Transverse colon (tissue), 4 donors: ENCODE measurements around the gene SCD5. TPM values are rescaled to one million over a fixed set of nuclear protein-coding genes. Genes with fewer than 3 reads are reported as not detected.

Source experiments
- DNase-seq: peaks from one replicate; pipeline ENCODE4 v3.0.0-alpha.2; 2019
- H3K27ac ChIP-seq, 4 donors: fragments of 200-600 bp; sonication (generic); 2 replicates each; pipeline ENCODE4 v1.5.1; 2016 to 2018; ENCODE audit warnings: inconsistent platforms in 4 of 4
- H3K27me3 ChIP-seq: fragments of 200-600 bp; sonication (generic); 2 replicates; pipeline ENCODE4 v1.5.1; 2017; ENCODE audit warnings: inconsistent platforms
- H3K36me3 ChIP-seq, 4 donors: fragments of 200-600 bp; sonication (generic); 2 replicates each; pipeline ENCODE4 v1.5.1; 2017 to 2019; ENCODE audit warnings: inconsistent platforms in 4 of 4
- H3K4me1 ChIP-seq, 4 donors: fragments of 200-600 bp; sonication (generic); 2 replicates each; pipeline ENCODE4 v1.5.1; 2017 to 2020; ENCODE audit warnings: inconsistent platforms in 4 of 4
- H3K4me3 ChIP-seq, 4 donors: fragments of 200-600 bp; sonication (generic); 1 replicate in 1 of 4; 2 replicates in 3 of 4; pipeline versions ENCODE4 v1.5.1 to v1.6.1; 2017 to 2019; ENCODE audit warnings: inconsistent platforms in 4 of 4
- H3K9me3 ChIP-seq, 2 donors: fragments of 200-600 bp; sonication (generic); 2 replicates each; pipeline ENCODE4 v1.5.1; 2017 to 2019; ENCODE audit warnings: inconsistent platforms in 2 of 2
- EP300 ChIP-seq: sonication (generic); formaldehyde crosslinking; IDR thresholded peaks from one replicate; pipeline ENCODE4 v1.6.1; 2017; ENCODE audit warnings: antibody characterized with exemption, low read depth
- POLR2A ChIP-seq: fragments of 450-650 bp; IDR thresholded peaks from one replicate; pipeline ENCODE4 v1.6.1; 2016; ENCODE audit warnings: antibody characterized with exemption, mild to moderate bottlenecking, moderate library complexity
- POLR2AphosphoS5 ChIP-seq, 3 donors: sonication (generic); formaldehyde crosslinking; IDR thresholded peaks; one replicate each; pipeline ENCODE4 v1.6.1; 2016; ENCODE audit warnings: antibody characterized with exemption in 3 of 3
- WGBS, 2 donors: methylation state at CpG; one replicate each; pipeline ENCODE4 v1.1.5; 2018; ENCODE audit warnings: low coverage in 1 of 2; 5-methylcytosine and 5-hydroxymethylcytosine counted together
- in situ Hi-C, 4 donors: fragments of 200-750 bp; cut with MboI; loops; one replicate each; pipeline versions ENCODE4 v1.15.0 to v1.15.1; 2017; ENCODE audit warnings: low sequenced_read_pairs in 3 of 4, low pct_ligation_motif_present in 1 of 4, low pct_unique_long_range_greater_than_20kb in 1 of 4
- intact Hi-C: fragments of 100-400 bp; cut with DNase I; formaldehyde crosslinking; loops from one replicate; pipeline ENCODE4 v1.15.1; 2023; ENCODE audit warnings: low total_unique reads
- total RNA-seq, 4 donors: library from RNA; depleted of rRNA; stranded (reverse); fragments of >200 nt; gene quantifications; one replicate each; pipeline ENCODE4 v1.1.0, GENCODE V29; 2016
- TF ChIP-seq, protein P1 (sequence below), 5 experiments: fragments of 200-600 bp in 3 of 5; fragments of 450-650 bp in 2 of 5; sonication (generic) in 3 of 5; IDR thresholded peaks; 1 replicate in 2 of 5; 2 replicates in 3 of 5; pipeline ENCODE4 v1.5.1; 2016 to 2017; ENCODE audit warnings: antibody characterized with exemption in 5 of 5, inconsistent platforms in 3 of 5, mild to moderate bottlenecking in 2 of 5, moderate library complexity in 1 of 5

Gene SCD5
- total RNA-seq, 4 donors from 2014 or later: 1.5 to 7.5 (median 3.5) TPM

DNA sequence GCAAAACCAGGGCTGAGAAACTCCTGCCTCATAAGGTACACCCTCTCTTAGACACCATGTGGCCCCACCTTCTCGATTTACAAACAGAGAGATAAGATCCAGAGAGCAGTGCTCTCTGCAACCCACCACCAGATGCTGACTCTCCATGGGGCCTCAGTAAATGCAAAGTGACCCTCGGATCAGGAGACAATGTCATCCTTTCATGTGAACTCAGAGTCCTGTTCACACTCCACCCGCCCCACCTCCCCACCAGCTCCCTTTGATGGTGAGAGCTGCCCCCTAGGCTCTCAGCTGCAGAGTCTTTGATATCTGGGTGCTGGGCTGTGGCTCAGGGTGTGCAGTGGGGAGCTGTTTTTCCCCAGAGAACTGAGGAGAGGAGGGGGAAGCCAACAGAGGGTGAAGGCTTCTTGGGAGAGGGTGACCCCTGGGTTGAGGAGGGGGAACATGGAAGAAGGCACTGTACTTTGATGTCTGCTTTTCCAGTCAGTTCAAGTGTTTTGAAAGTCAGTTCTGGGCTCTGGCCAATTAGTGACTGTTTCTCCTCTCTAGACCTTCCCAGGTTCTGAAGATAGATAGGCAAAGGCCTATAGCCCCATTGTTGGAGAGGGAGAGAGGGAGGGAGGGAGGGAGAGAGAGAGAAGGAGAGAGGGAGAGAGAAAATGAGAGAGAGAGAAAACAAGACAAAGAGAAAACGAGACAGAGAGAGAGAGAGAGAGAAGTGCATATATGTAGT lies 88.2 kb downstream of the SCD5 start:
- no peaks in the 10 kb centered on the region for H3K36me3 ChIP-seq
- no peak overlapping the region for H3K27ac ChIP-seq
- WGBS, 2 donors: 50 to 69% methylated on average over 1 to 4 of the region's 4 CpGs
- in situ Hi-C loops: no loop called here
- H3K9me3 ChIP-seq: no peaks in the 10 kb centered on the region
- DNase-seq: no peak
- H3K4me3 ChIP-seq: no peak overlapping the region
- no peaks in the 10 kb centered on the region for H3K27me3 ChIP-seq
- peaks cover 0 to 9% (median 0%) of the 10 kb centered on the region in 4 donors for H3K4me1 ChIP-seq
- intact Hi-C loops: no loop called here
- TF ChIP-seq EP300 (no peak), POLR2A (no peak), POLR2AphosphoS5 (IDR thresholded peaks at IDR 0.05) (no peak)
- TF ChIP-seq, protein P1, sequence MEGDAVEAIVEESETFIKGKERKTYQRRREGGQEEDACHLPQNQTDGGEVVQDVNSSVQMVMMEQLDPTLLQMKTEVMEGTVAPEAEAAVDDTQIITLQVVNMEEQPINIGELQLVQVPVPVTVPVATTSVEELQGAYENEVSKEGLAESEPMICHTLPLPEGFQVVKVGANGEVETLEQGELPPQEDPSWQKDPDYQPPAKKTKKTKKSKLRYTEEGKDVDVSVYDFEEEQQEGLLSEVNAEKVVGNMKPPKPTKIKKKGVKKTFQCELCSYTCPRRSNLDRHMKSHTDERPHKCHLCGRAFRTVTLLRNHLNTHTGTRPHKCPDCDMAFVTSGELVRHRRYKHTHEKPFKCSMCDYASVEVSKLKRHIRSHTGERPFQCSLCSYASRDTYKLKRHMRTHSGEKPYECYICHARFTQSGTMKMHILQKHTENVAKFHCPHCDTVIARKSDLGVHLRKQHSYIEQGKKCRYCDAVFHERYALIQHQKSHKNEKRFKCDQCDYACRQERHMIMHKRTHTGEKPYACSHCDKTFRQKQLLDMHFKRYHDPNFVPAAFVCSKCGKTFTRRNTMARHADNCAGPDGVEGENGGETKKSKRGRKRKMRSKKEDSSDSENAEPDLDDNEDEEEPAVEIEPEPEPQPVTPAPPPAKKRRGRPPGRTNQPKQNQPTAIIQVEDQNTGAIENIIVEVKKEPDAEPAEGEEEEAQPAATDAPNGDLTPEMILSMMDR (IDR thresholded peaks at IDR 0.05): no peak

DNA sequence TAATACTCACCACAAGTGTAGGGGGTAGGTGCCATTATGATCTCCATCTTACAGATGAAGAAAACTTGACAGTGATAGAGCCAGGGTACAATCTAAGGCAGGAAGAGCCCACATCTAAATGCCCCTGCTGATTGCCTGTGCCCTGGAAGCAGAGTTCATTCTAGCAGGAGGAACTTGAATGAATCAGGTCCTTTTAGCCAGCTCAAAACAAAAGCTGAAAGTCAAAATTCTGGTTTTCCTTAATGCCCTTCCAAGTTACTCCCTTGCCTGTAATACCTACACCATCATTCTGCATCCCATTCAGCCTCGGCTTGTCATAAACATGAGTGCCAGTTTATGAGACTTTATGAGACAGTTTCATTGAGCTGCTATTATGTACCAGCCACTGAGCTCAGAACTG lies 89.6 kb downstream of the SCD5 start:
- 67 to 77% methylated on average over 1 of the region's 1 CpG for WGBS, 2 donors
- in situ Hi-C loops: no loop called here
- intact Hi-C loops: no loop called here

DNA sequence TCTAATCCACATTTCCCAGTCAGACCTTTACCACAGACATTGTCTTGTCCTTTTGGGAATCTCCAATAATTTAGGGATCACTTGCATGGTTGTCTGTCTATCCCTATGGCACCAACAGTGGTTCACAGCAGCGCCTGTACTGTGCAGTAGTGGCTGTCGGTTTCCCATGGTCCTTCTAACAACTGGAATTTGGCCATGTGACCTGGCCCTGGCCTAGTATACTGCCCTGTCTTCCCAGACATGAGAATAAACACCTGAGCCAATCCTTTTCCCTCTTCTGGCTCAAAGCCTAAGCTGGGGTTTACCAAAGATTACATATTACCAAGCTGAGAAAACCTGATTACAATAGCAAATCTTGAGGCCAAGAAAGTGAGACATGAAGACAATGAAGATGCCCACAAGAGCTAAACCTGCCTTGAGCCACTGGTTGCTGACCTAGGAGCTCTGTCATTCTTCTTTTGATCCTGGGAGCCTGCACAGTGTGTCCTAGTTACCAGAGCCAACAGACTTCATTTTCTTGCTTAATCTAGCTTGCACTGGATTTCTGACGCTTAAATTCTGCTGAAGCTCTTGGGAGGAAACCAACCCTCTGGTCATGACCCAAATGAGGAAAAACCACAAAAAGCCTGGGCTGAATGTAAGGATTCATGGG lies 92.1 kb downstream of the SCD5 start:
- intact Hi-C loops: no loop called here
- H3K27ac ChIP-seq: no peak overlapping the region
- H3K27me3 ChIP-seq: no peaks in the 10 kb centered on the region
- DNase-seq: no peak
- H3K4me3 ChIP-seq: no peak overlapping the region
- H3K36me3 ChIP-seq: no peaks in the 10 kb centered on the region
- in situ Hi-C loops: no loop called here
- WGBS, 2 donors: 70 to 83% methylated on average over 3 of the region's 3 CpGs
- no peak for TF ChIP-seq POLR2A
- TF ChIP-seq EP300: no peak
- TF ChIP-seq, protein P1 (IDR thresholded peaks at IDR 0.05): no peak
- no peak for TF ChIP-seq POLR2AphosphoS5 (IDR thresholded peaks at IDR 0.05)
- H3K4me1 ChIP-seq: peaks cover 0 to 9% (median 0%) of the 10 kb centered on the region in 4 donors
- no peaks in the 10 kb centered on the region for H3K9me3 ChIP-seq

More for the DNA sequence above, 89.6 kb downstream of the SCD5 start:
- Histone ChIP-seq H3K9me3 (no peaks in the 10 kb centered on the region), H3K4me1 (peaks cover 0 to 9% (median 0%) of the 10 kb centered on the region in 4 donors), H3K4me3 (no peak overlapping the region), H3K27ac (no peak overlapping the region), H3K36me3 (no peaks in the 10 kb centered on the region), H3K27me3 (no peaks in the 10 kb centered on the region)
- TF ChIP-seq POLR2A (no peak), POLR2AphosphoS5 (IDR thresholded peaks at IDR 0.05) (no peak), EP300 (no peak)
- TF ChIP-seq, protein P1 (IDR thresholded peaks at IDR 0.05): no peak
- DNase-seq: no peak

DNA sequence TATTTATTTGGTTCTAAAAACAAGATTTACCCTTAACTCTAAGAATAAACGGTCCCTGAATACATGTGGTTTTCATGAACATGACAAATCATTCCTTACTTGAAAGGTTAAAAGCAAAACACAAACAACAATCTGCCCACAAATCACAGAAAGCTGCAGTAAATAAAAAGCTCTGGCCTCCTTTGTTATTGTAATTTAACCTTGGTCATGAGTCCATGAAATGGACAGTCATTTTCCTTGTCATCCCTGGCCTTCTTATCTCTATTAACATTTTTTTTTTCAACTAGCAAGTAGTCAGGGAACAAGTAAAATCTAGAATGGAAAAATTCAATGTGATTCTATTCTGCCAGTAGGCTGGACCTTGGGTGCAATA lies 92.7 kb downstream of the SCD5 start:
- WGBS, 2 donors: 69 to 75% methylated on average over 1 of the region's 1 CpG
- peaks cover 0 to 9% (median 0%) of the 10 kb centered on the region in 4 donors for H3K4me1 ChIP-seq
- H3K9me3 ChIP-seq: no peaks in the 10 kb centered on the region
- intact Hi-C loops: no loop called here
- H3K27me3 ChIP-seq: no peaks in the 10 kb centered on the region
- in situ Hi-C loops: no loop called here
- H3K36me3 ChIP-seq: no peaks in the 10 kb centered on the region
- H3K27ac ChIP-seq: no peak overlapping the region
- no peak for DNase-seq
- TF ChIP-seq EP300 (no peak), POLR2AphosphoS5 (IDR thresholded peaks at IDR 0.05) (no peak), POLR2A (no peak)
- TF ChIP-seq, protein P1 (IDR thresholded peaks at IDR 0.05): no peak
- H3K4me3 ChIP-seq: no peak overlapping the region
